Pancreas (tissue), 10 donors: ENCODE data around the gene KAZN. TPM values are rescaled to one million over a fixed set of nuclear protein-coding genes. Genes with fewer than 3 reads are reported as not detected.

Experiments
- ATAC-seq, 4 donors: fragments of 200-7000 bp; cut with Tn5 transposase; one replicate each; pipeline versions ENCODE4 v1.8.0 to v1.9.1; 2020; ENCODE audit warnings: mild to moderate bottlenecking in 4 of 4, moderate library complexity in 4 of 4
- DNase-seq, 6 donors: peaks; one replicate each; pipeline ENCODE4 v3.0.0-alpha.2; 2020
- FAIRE-seq: peaks from 2 replicates; lab custom pipeline; 2012; peaks lifted over from hg19 to GRCh38; lab: Jason Lieb, UNC
- H3K27ac ChIP-seq, 4 donors: fragments of 200-600 bp; sonication (generic); 1 replicate in 3 of 4; 2 replicates in 1 of 4; pipeline versions ENCODE4 v1.5.0 to v1.8.0; 2020
- H3K27me3 ChIP-seq, 4 donors: fragments of 200-600 bp; one replicate each; pipeline ENCODE4 v1.8.0; 2021
- H3K36me3 ChIP-seq, 3 donors: fragments of 200-600 bp; sonication (generic) in 1 of 3; one replicate each; pipeline versions ENCODE4 v1.5.0 to v1.8.0; 2020 to 2021
- H3K4me1 ChIP-seq, 3 donors: fragments of 200-600 bp; one replicate each; pipeline ENCODE4 v1.8.0; 2021
- H3K4me3 ChIP-seq, 4 donors: fragments of 200-600 bp; sonication (generic) in 2 of 4; one replicate each; pipeline versions ENCODE4 v1.5.0 to v1.8.0; 2020 to 2021
- H3K9me3 ChIP-seq, 4 donors: fragments of 200-600 bp; one replicate each; pipeline ENCODE4 v1.8.0; 2021
- CTCF ChIP-seq, 4 donors: fragments of 200-600 bp; sonication (generic) in 3 of 4; IDR thresholded peaks; one replicate each; pipeline versions ENCODE4 v1.5.0 to v1.8.0; 2021; ENCODE audit warnings: antibody characterized with exemption in 4 of 4
- WGBS, 2 donors: extraction: QIAGEN DNeasy Blood & Tissue Kit; methylation state at CpG; one replicate each; pipeline ENCODE4 v1.1.7; 2013; 5-methylcytosine and 5-hydroxymethylcytosine counted together
- intact Hi-C, 3 donors: fragments of 100-400 bp; cut with DNase I; formaldehyde crosslinking; loops; one replicate each; pipeline versions ENCODE4 v1.11.1 to v1.14.2; 2022
- polyA plus RNA-seq, 2 donors: library from polyadenylated mRNA; stranded (reverse); fragments of 200-250 nt; gene quantifications; one replicate each; pipeline ENCODE4 v1.2.3, GENCODE V29; 2013
- total RNA-seq, 6 donors: library from RNA; stranded (reverse); fragmentation: NEBNext Ultra II Directional in 4 of 6; extraction: Animal tissue kit (Norgen Biotek cat#: 25700) in 4 of 6; gene quantifications; one replicate each; pipeline versions ENCODE4 v1.2.1 to v1.2.4, GENCODE V29; 2021 to 2023
- donor health status: healthy with polysubstance abuse.
- donor health status: DM: no; HTN: no; CAD: no; lungs with moderate emphysema.
- donor health status: DM: no; HTN: no; CAD: no.
- donor health status: control.
- donor health status: control.
- donor health status: Bipolar disorder and iron deficiency.
- donor health status: DM: yes; HTN: yes; CAD: no.
- donor health status: DM: no; HTN: no; CAD: no.
- donor health status: DM: no; HTN: no; CAD: no.
- donor health status: DM: yes; HTN: yes; CAD: no.

The KAZN gene
- total and polyA plus RNA-seq, 8 donors, result 2.4 to 6.0 (median 4.1) TPM

DNA sequence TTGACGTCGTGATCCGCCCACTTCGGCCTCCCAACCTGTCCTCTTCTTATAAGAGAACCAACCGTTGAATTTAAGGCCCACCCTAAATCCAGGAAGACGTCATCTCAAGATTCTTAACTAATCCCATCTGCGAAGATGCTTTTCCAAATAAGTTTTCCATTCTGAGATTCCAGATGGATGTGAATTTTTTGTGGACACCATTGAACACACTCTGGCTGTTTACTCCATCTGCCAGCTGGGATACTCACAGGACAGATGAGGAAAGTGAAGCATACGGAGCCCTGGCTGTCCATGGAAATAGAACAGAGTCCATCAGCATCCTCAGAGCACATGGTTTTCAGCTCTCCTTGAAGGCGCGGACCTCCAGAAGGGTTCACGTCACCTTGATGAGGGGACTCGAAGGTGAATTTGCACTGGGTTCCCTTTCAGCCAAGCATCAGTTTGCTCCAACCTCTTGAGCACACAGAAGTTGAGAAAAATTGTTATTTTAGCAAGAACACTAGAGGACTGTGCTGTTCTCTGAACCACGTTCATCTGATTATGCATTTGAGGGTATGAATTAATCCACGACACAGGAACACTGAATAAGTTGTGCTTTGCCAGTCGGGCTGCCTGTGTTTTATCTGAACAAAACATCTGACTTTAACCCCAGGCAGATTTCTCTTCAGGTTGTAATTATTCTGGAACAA, 68.6 kb downstream of the KAZN start:
- WGBS, 2 donors, result 75 to 79% methylated on average over 15 of the region's 15 CpGs
- no peak for TF ChIP-seq CTCF (IDR thresholded peaks at IDR 0.05)
- Histone ChIP-seq H3K4me3 (no peak overlapping the region), H3K27me3 (no peaks in the 10 kb centered on the region), H3K4me1 (no peaks in the 10 kb centered on the region), H3K36me3 (no peaks in the 10 kb centered on the region), H3K27ac (no peak overlapping the region), H3K9me3 (no peaks in the 10 kb centered on the region)
- FAIRE-seq (no peak), DNase-seq (no peak), ATAC-seq (no peak)
- intact Hi-C loops, result no loop called here

- intact Hi-C loops, result no loop called here
- WGBS, 2 donors, result 62 to 69% methylated on average over 4 of the region's 4 CpGs
- no peak for ATAC-seq
- Histone ChIP-seq H3K27ac (no peak overlapping the region), H3K27me3 (no peaks in the 10 kb centered on the region), H3K36me3 (no peaks in the 10 kb centered on the region), H3K4me3 (no peak overlapping the region), H3K9me3 (no peaks in the 10 kb centered on the region), H3K4me1 (no peaks in the 10 kb centered on the region)
- DNase-seq, result no peak
- TF ChIP-seq CTCF (IDR thresholded peaks at IDR 0.05), result no peak
- FAIRE-seq, result no peak
Measured at GRCh38 chr1:14667651-14667984, 69.1 kb downstream of the KAZN start.

- Histone ChIP-seq H3K4me3 (no peak overlapping the region), H3K36me3 (no peaks in the 10 kb centered on the region), H3K27me3 (no peaks in the 10 kb centered on the region), H3K27ac (no peak overlapping the region), H3K4me1 (no peaks in the 10 kb centered on the region), H3K9me3 (no peaks in the 10 kb centered on the region)
- intact Hi-C loops, result no loop called here
- FAIRE-seq, result no peak
- 63 to 68% methylated on average over 8 of the region's 8 CpGs for WGBS, 2 donors
- no peak for ATAC-seq
- TF ChIP-seq CTCF (IDR thresholded peaks at IDR 0.05), result no peak
- no peak for DNase-seq
Measured at GRCh38 chr1:14668538-14668937, 70.1 kb downstream of the KAZN start.

- ATAC-seq, result no peak
- no peak for FAIRE-seq
- no peak overlapping the region for H3K27ac ChIP-seq
- no peaks in the 10 kb centered on the region for H3K4me1 ChIP-seq
- no peaks in the 10 kb centered on the region for H3K27me3 ChIP-seq
- H3K9me3 ChIP-seq, result no peaks in the 10 kb centered on the region
- intact Hi-C loops, result no loop called here
- H3K4me3 ChIP-seq, result no peak overlapping the region
- WGBS, 2 donors, result 66 to 67% methylated on average over 4 of the region's 4 CpGs
- no peak for TF ChIP-seq CTCF (IDR thresholded peaks at IDR 0.05)
- DNase-seq, result no peak
- H3K36me3 ChIP-seq, result no peaks in the 10 kb centered on the region
Measured at GRCh38 chr1:14672005-14672404, 73.5 kb downstream of the KAZN start.

- FAIRE-seq (no peak), ATAC-seq (no peak), DNase-seq (no peak)
- Histone ChIP-seq H3K27me3 (no peaks in the 10 kb centered on the region), H3K4me3 (no peak overlapping the region), H3K4me1 (no peaks in the 10 kb centered on the region), H3K9me3 (no peaks in the 10 kb centered on the region), H3K27ac (no peak overlapping the region), H3K36me3 (no peaks in the 10 kb centered on the region)
- TF ChIP-seq CTCF (IDR thresholded peaks at IDR 0.05), result no peak
- WGBS, 2 donors, result 27 to 38% methylated on average over 1 of the region's 1 CpG
- intact Hi-C loops, result no loop called here
Measured at GRCh38 chr1:14674030-14674429, 75.5 kb downstream of the KAZN start.
